ENCODE measurements around the gene NRL. TPM values are rescaled to one million over a fixed set of nuclear protein-coding genes. Genes with fewer than 3 reads are reported as not detected.
A peak's percentile ranks its signal among the peaks of the same experiment; 100 is the strongest.

NRL gene
- total RNA-seq, 1 experiment from 2014 or later: 0.87 TPM

DNA sequence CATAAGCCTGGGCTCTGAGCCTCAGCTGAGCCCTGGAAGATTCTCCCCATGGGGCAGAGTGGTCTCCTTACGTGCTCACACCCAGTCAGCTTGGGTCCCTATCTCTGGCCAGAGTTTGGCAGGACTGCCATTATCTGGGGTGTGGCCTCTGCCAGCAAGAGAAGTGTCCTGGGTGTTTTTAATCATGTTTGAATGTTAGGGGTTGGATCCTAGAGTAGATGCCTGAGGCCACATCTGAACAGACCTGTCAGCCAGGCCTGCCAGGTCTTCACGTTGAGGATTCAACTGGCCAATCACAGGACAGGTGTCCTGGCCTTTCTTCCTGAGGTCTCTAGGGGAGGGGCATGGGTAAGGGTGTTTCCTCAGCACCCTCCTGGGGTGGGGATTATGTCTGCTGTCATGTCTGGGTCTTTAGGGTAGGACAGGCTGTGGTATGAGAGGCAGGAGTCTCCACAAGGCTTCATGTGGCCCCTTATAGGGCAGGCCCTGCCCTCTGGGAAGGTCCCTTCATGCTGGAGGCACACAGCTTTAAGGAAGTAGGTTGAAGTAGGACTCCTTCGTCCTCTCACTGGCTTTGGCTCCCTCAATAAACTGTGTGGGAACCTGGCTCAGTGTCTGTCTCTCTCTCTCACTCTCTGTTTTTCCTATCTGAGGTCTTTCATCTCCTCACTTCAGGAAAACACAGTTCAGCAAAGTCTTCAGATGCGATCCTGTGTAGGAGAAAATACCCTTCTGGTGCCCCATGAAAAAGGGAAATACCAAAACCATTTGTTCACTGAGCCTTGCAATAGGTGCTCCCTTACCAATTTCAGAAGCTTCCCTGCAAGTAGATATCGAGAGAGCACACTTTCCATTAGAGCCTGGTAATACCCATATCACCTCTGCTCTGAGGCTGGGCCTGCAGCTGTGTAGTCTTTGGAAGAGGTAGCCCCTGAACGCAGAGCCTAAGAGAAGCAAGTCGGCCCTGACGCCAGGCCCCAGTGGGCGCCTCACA is 9.0 kb upstream of the NRL start:
- H3K4me3 ChIP-seq (ENCODE audit: insufficient read depth, low read depth, low read length): no peak overlapping the region
- DNase-seq: no peak
- H3K27me3 ChIP-seq (ENCODE audit: control insufficient read depth, insufficient read depth, low read length): no peaks in the 10 kb centered on the region
- H3K36me3 ChIP-seq (replicated peaks; ENCODE audit: control insufficient read depth, insufficient read depth, low read length): peaks cover 26% of the 10 kb centered on the region

DNA sequence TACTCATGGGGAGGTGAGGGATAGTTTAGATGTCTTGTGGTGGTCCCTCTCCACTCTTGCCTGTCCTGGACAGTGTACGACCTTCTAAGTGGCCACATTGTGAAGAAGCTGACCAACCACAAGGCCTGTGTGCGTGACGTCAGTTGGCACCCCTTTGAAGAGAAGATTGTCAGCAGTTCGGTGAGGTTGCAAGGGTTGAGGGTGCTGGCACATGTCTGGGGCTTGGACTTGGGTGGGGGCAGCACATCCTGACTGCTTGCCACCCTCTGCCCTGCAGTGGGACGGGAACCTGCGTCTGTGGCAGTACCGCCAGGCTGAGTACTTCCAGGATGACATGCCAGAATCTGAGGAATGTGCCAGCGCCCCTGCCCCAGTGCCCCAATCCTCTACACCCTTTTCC is 8.1 kb upstream of the NRL start:
- no peak overlapping the region for H3K4me3 ChIP-seq (ENCODE audit: insufficient read depth, low read depth, low read length)

DNA sequence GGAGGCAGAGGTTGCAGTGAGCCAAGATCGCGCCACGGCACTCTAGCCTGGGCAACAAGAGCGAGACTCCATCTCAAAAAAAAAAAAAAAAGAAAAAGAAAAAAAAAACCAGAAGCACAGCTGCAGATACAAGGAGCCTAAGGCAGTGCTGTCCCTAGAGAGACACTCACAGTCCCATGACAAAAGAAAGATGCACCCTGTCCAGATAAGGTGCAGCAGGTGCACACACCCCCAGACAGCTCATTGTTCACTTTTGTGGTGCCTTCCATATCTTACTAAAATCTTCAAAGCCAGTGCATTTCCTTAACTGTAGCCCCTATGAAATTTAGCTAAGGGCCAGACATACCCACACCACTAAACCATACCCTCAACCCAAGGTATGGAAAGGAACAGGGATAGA is 7.7 kb upstream of the NRL start:
- Histone ChIP-seq H3K4me3 (ENCODE audit: insufficient read depth, low read depth, low read length) (no peak overlapping the region), H3K27me3 (ENCODE audit: control insufficient read depth, insufficient read depth, low read length) (no peaks in the 10 kb centered on the region), H3K36me3 (replicated peaks; ENCODE audit: control insufficient read depth, insufficient read depth, low read length) (peaks cover 33% of the 10 kb centered on the region)
- DNase-seq: no peak

More for the DNA sequence above, 8.1 kb upstream of the NRL start:
- Histone ChIP-seq H3K36me3 (replicated peaks; ENCODE audit: control insufficient read depth, insufficient read depth, low read length) (peaks cover 33% of the 10 kb centered on the region), H3K27me3 (ENCODE audit: control insufficient read depth, insufficient read depth, low read length) (no peaks in the 10 kb centered on the region)
- no peak for DNase-seq

DNA sequence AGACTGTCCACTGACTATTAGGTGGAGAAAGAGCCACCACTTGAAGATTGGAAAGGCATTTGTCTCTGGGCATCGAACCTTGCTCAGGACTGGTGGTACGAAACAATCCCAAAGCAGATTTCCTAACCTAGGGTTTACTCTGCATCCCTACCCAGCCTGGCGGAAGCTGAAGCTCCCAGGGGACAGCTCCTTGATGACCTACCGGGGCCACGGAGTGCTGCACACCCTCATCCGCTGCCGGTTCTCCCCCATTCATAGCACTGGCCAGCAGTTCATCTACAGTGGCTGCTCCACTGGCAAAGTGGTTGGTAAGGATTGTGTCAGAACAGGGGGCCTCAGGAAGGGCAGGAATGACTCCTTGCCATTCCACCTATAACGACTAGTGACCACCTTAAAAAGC is 6.5 kb upstream of the NRL start:
- no peak overlapping the region for H3K4me3 ChIP-seq (ENCODE audit: insufficient read depth, low read depth, low read length)
- peaks cover 33% of the 10 kb centered on the region for H3K36me3 ChIP-seq (replicated peaks; ENCODE audit: control insufficient read depth, insufficient read depth, low read length)
- no peaks in the 10 kb centered on the region for H3K27me3 ChIP-seq (ENCODE audit: control insufficient read depth, insufficient read depth, low read length)
- peak; percentile 8 for DNase-seq

DNA sequence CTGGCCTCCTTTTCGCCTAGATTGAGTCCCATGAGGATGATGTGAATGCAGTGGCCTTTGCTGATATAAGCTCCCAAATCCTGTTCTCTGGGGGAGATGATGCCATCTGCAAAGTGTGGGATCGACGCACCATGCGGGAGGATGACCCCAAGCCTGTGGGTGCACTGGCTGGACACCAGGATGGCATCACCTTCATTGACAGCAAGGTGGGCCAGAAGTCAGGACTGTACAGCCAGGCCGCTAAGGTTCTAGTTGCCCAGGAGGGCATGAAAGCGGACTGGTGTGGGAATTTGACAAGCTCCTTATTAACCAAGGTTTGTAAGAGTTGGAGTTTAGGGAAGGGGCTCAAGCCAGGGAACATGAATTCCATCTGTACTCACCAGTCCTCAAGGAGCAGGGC is 4.9 kb upstream of the NRL start:
- H3K4me3 ChIP-seq (ENCODE audit: insufficient read depth, low read depth, low read length): no peak overlapping the region
- H3K27me3 ChIP-seq (ENCODE audit: control insufficient read depth, insufficient read depth, low read length): no peaks in the 10 kb centered on the region
- peaks cover 33% of the 10 kb centered on the region for H3K36me3 ChIP-seq (replicated peaks; ENCODE audit: control insufficient read depth, insufficient read depth, low read length)
- peak; percentile 3 for DNase-seq

DNA sequence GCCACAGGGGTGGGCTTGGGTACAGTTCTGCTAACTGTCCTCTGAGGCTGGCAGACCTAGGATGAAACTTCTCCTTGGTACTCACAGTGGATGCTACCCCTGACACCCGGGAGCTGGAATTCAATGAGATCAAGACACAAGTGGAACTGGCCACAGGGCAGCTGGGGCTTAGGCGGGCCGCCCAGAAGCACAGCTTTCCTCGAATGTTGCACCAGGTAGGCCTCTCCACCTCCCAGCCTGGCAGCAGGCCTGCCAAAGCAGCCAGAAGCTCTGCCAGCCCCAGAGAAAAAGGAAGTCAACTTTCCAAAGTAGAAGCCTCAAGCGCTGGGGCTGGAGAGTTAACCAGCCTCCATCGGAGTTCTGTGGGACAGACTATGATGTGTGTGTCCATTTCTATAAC is 2.4 kb upstream of the NRL start:
- Histone ChIP-seq H3K4me3 (ENCODE audit: insufficient read depth, low read depth, low read length) (no peak overlapping the region), H3K36me3 (replicated peaks; ENCODE audit: control insufficient read depth, insufficient read depth, low read length) (peaks cover 26% of the 10 kb centered on the region), H3K27me3 (ENCODE audit: control insufficient read depth, insufficient read depth, low read length) (no peaks in the 10 kb centered on the region)
- no peak for DNase-seq

DNA sequence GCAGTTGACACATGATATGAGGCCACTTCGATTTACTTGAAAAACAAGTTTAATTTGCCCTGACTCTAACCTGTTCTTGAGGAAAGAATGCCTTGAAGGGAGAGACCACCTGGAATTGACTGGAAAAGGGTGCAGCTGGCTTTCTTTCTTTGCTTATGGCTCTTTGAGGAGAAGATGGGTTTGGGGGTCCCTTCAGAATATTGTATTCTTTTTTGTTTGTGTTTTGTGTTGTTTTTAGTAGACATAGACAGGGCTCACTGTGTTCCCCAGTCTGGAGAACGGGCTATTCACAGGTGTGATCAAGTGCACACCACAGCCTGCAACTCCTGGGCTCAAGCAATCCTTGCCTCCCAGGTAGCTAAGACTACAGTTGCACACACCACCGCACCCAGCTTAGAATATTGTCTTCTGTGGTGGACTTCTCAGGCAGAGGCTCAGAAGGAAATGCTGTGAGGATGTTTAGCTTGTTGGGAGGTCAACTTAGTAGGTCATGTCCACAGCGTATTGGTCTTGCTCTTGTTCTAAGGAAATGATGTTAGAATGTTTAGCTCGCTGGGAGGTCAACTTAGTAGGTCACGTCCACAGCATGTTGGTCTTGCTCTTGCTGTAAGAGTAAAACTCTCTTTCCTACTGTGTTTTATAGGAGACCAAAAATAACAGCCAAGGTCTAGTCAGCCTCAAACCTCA is 1.5 kb upstream of the NRL start:
- no peak overlapping the region; the same call in 1 of the 2 replicates for H3K4me3 ChIP-seq (ENCODE audit: insufficient read depth, low read depth, low read length)
- H3K27me3 ChIP-seq (ENCODE audit: control insufficient read depth, insufficient read depth, low read length): no peaks in the 10 kb centered on the region
- DNase-seq: no peak
- H3K36me3 ChIP-seq (replicated peaks; ENCODE audit: control insufficient read depth, insufficient read depth, low read length): peaks cover 24% of the 10 kb centered on the region

DNA sequence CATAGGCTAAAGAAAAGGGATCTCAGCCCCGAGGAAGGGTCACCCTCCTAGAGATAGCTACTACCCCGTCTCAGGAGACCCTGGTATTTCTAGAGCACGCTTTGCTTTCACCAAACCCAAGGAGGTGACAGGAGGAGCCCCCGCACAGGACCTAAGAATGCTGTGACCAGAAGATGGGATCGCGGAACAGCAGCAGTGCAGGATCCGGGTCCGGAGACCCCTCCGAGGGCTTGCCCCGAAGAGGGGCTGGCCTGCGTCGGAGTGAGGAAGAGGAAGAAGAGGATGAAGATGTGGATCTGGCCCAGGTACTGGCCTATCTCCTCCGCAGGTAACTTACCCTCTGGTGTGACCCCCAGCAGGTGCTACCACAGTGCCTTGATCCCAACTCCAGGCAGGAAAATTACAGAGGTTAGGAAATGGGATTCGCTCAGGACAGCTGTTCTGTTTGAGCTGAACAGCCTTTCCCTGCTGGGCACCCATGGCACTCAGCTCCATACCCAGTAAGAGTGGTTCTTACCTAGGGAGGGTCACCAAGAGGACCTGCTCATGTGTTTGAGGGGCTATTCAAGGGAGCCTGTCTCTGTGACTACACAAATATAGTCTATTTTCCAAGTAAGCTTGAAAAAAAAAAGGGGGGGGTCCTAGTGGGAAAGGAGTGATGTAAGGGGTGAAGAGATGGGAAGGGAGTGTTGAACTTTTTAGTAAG is 826 bp upstream of the NRL start:
- Histone ChIP-seq H3K36me3 (replicated peaks; ENCODE audit: control insufficient read depth, insufficient read depth, low read length) (peaks cover 20% of the 10 kb centered on the region), H3K4me3 (ENCODE audit: insufficient read depth, low read depth, low read length) (peak overlapping the region; percentile 60), H3K27me3 (ENCODE audit: control insufficient read depth, insufficient read depth, low read length) (no peaks in the 10 kb centered on the region)
- DNase-seq: no peak

DNA sequence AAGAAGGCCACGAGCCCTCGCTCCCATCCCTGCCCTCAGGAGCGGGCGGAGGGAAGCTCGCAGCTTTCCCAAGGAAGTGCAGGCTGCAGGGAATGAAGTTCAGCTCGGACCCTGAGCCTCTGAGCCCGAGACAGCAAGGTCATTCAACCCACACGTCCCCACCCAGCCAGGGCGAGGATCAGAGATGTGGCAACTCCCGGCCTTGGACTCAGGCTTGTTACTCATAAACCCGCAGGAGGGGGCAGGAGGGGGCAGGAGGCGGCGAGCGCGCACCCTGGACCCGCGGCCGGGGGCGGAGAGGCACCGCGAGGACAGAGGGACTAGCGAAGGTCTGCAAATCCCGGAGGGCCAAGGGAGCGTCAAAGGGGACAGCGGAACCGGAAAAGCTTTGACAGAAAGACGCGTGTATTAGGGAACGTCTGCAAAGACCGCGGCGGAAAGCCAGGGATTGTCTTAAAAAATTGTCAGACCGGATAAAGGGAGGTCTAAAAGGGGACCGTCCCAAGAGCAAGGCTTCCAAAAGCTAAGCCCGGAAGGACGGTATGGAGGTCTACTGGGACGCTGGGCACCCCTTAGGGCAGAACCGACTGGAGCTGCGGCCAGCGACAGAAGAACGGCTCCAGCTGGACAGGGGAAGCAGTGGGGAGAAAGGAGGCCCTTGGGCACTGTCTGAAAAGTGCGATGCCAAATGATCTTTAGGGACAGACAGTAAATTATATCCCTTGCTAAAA is 783 bp downstream of the NRL start:
- DNase-seq: peak; percentile 89
- Histone ChIP-seq H3K4me3 (ENCODE audit: insufficient read depth, low read depth, low read length) (peak overlapping the region; percentile 86), H3K27me3 (ENCODE audit: control insufficient read depth, insufficient read depth, low read length) (no peaks in the 10 kb centered on the region), H3K36me3 (replicated peaks; ENCODE audit: control insufficient read depth, insufficient read depth, low read length) (peaks cover 9% of the 10 kb centered on the region)

DNA sequence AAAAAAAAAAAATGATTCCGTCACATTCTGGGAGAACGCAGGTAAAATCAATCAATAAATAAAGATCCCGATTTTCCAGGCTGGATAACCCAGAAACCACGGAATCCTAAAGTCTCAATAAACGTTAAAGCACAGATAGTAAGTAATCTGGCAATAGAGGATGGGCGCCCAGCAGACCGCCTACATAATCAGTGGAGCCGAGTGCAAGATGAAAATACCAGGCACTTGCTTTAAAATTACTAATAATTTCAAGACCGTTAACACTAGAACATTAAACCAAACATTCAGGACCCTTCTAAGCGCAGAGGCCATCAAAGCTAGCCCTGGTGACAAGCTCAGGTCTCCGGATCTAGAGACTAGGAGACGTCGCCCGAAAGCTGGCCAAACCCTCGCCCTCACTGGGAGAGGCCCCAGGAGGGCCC is 1.4 kb downstream of the NRL start:
- DNase-seq: no peak
- Histone ChIP-seq H3K4me3 (ENCODE audit: insufficient read depth, low read depth, low read length) (peak overlapping the region; percentile 86), H3K27me3 (ENCODE audit: control insufficient read depth, insufficient read depth, low read length) (no peaks in the 10 kb centered on the region)

DNA sequence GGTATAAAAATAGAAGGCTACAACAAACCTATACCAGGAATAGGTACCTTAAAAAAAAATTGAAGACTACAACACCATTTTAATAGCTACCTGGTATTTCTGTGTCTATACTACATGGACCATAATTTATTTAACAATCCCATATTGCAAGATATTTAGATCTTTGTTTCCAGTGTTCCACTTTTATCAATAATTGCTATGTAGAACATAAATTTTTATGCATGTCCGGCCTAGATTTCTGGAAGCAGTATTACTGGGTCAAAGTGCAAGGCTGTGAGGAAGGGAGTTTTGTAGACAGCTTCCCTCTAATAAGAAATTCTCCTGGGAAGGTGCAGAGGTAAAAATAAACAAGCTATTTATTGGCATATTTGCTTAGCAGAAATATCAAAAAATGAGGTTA is 4.2 kb downstream of the NRL start:
- Histone ChIP-seq H3K36me3 (replicated peaks; ENCODE audit: control insufficient read depth, insufficient read depth, low read length) (no peaks in the 10 kb centered on the region), H3K4me3 (ENCODE audit: insufficient read depth, low read depth, low read length) (no peak overlapping the region), H3K27me3 (ENCODE audit: control insufficient read depth, insufficient read depth, low read length) (no peaks in the 10 kb centered on the region)
- no peak for DNase-seq

More for the DNA sequence above, 1.4 kb downstream of the NRL start:
- H3K36me3 ChIP-seq (replicated peaks; ENCODE audit: control insufficient read depth, insufficient read depth, low read length): peaks cover 4% of the 10 kb centered on the region

DNA sequence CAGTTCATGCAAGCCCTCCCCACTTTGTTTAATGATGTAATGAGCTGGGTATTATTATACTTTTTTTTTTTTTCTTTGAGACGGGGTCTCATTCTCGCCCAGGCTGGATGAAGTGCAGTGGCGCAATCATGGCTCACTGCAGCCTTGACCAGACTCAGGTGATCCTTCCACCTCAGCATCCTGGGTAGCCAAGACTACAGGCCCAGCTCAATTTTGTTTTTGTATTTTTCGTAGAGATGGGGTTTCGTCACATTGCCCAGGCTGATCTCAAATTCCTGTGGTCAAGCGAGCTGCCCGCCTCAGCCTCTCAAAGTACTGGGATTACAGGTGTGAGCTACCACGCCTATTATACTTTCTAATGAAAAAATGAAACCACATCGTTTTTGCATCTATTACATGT is 4.7 kb downstream of the NRL start:
- no peak overlapping the region for H3K4me3 ChIP-seq (ENCODE audit: insufficient read depth, low read depth, low read length)
- DNase-seq: no peak
- H3K27me3 ChIP-seq (ENCODE audit: control insufficient read depth, insufficient read depth, low read length): no peaks in the 10 kb centered on the region
- H3K36me3 ChIP-seq (replicated peaks; ENCODE audit: control insufficient read depth, insufficient read depth, low read length): no peaks in the 10 kb centered on the region

DNA sequence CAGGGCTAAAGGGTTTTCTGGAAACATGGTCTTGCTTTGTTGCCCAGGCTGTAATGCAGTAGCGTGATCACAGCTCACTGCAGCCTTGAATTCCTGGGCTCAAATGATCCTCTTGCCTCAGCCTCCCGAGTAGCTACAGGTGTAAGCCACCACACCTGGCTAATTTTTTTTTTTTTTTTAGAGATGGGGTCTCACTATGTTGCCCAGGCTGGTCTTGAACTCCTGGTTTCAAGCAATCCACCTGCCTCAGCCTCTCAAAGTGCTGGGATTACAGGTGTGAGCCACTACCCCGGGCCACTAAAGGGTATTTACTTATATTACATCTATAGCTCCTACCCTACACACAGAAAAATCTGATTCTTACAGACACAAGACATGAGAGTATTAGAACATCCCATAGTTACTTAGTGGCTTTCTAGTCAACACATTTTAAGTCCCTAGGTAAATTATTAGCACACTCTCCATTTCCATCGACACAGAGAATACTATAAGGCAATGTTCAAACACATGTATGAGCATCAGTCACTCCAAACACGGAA is 6.3 kb downstream of the NRL start:
- DNase-seq: no peak
- Histone ChIP-seq H3K36me3 (replicated peaks; ENCODE audit: control insufficient read depth, insufficient read depth, low read length) (peaks cover 10% of the 10 kb centered on the region), H3K27me3 (ENCODE audit: control insufficient read depth, insufficient read depth, low read length) (no peaks in the 10 kb centered on the region), H3K4me3 (ENCODE audit: insufficient read depth, low read depth, low read length) (no peak overlapping the region)

Measured in H7 (cell line).